WTC11 (cell line): Measurements from ENCODE around the gene XPNPEP3. TPM values are rescaled to one million over a fixed set of nuclear protein-coding genes. Genes with fewer than 3 reads are reported as not detected.
A peak's percentile ranks its signal among the peaks of the same experiment; 100 is the strongest.

ENCODE experiments used
- AR ChIP-seq: fragments of 250-450 bp; sonication (Bioruptor Pico); IDR thresholded peaks from 2 replicates; pipeline ENCODE4 v1.9.0; 2021; ENCODE audit warnings: mild to moderate bottlenecking
- ATF6 ChIP-seq: sonication (generic); formaldehyde crosslinking; IDR thresholded peaks from 2 replicates; pipeline ENCODE4 v1.8.1; 2023; ENCODE audit warnings: mild to moderate bottlenecking, missing genetic modification reagents
- CREB1 ChIP-seq: sonication (generic); formaldehyde crosslinking; IDR thresholded peaks from 2 replicates; pipeline ENCODE4 v1.8.0; 2023; ENCODE audit warnings: mild to moderate bottlenecking, missing genetic modification reagents
- ERG ChIP-seq: fragments of 250-450 bp; sonication (Bioruptor Pico); IDR thresholded peaks from 2 replicates; pipeline ENCODE4 v1.8.0; 2021; ENCODE audit warnings: mild to moderate bottlenecking
- ETV6 ChIP-seq: sonication (generic); formaldehyde crosslinking; IDR thresholded peaks from 2 replicates; pipeline ENCODE4 v1.8.1; 2022; ENCODE audit warnings: mild to moderate bottlenecking, missing genetic modification reagents
- FOXK1 ChIP-seq: sonication (generic); formaldehyde crosslinking; IDR thresholded peaks from 2 replicates; pipeline ENCODE4 v1.8.0; 2022; ENCODE audit warnings: mild to moderate bottlenecking, moderate library complexity, missing genetic modification reagents
- GTF2I ChIP-seq: fragments of 250-450 bp; sonication (Bioruptor Pico); conservative IDR thresholded peaks from 2 replicates; pipeline ENCODE4 v1.4.0; 2021; ENCODE audit warnings: mild to moderate bottlenecking
- HMGA2 ChIP-seq: fragments of 250-450 bp; sonication (Bioruptor Pico); IDR thresholded peaks from 2 replicates; pipeline ENCODE4 v1.4.0; 2021; ENCODE audit warnings: mild to moderate bottlenecking, moderate library complexity
- IRF2 ChIP-seq: sonication (generic); formaldehyde crosslinking; IDR thresholded peaks from 2 replicates; pipeline ENCODE4 v1.8.0; 2022; ENCODE audit warnings: low read depth, missing genetic modification reagents, borderline replicate concordance
- KAT7 ChIP-seq: sonication (generic); formaldehyde crosslinking; IDR thresholded peaks from 2 replicates; pipeline ENCODE4 v1.8.1; 2023; ENCODE audit warnings: missing genetic modification reagents, mild to moderate bottlenecking, borderline replicate concordance
- MXD4 ChIP-seq: fragments of 250-450 bp; sonication (Bioruptor Pico); IDR thresholded peaks from 2 replicates; pipeline ENCODE4 v1.8.0; 2021; ENCODE audit warnings: mild to moderate bottlenecking, moderate library complexity, borderline replicate concordance
- NR3C1 ChIP-seq: sonication (generic); formaldehyde crosslinking; conservative IDR thresholded peaks from 2 replicates; pipeline ENCODE4 v1.8.1; 2023; ENCODE audit warnings: low read depth, mild to moderate bottlenecking, missing genetic modification reagents
- OVOL2 ChIP-seq: fragments of 250-450 bp; sonication (Bioruptor Pico); IDR thresholded peaks from 2 replicates; pipeline ENCODE4 v1.9.0; 2021; ENCODE audit warnings: mild to moderate bottlenecking, borderline replicate concordance
- PRRX2 ChIP-seq: fragments of 250-450 bp; sonication (Bioruptor Pico); IDR thresholded peaks from 2 replicates; pipeline ENCODE4 v1.8.0; 2021; ENCODE audit warnings: mild to moderate bottlenecking
- RELA ChIP-seq: sonication (generic); formaldehyde crosslinking; IDR thresholded peaks from 2 replicates; pipeline ENCODE4 v1.8.1; 2022; ENCODE audit warnings: missing genetic modification reagents, mild to moderate bottlenecking, borderline replicate concordance
- SMAD3 ChIP-seq: sonication (generic); formaldehyde crosslinking; IDR thresholded peaks from 2 replicates; pipeline ENCODE4 v1.8.0; 2022; ENCODE audit warnings: missing genetic modification reagents, mild to moderate bottlenecking, borderline replicate concordance
- SP1 ChIP-seq: sonication (generic); formaldehyde crosslinking; conservative IDR thresholded peaks from 2 replicates; pipeline ENCODE4 v1.8.1; 2022; ENCODE audit warnings: missing genetic modification reagents
- USF1 ChIP-seq: sonication (generic); formaldehyde crosslinking; IDR thresholded peaks from 2 replicates; pipeline ENCODE4 v1.8.0; 2022; ENCODE audit warnings: mild to moderate bottlenecking, missing genetic modification reagents
- USF2 ChIP-seq: sonication (generic); formaldehyde crosslinking; IDR thresholded peaks from 2 replicates; pipeline ENCODE4 v1.8.1; 2023; ENCODE audit warnings: mild to moderate bottlenecking, missing genetic modification reagents, moderate library complexity
- ZBTB21 ChIP-seq: sonication (generic); formaldehyde crosslinking; IDR thresholded peaks from 2 replicates; pipeline ENCODE4 v1.8.1; 2023; ENCODE audit warnings: mild to moderate bottlenecking, missing genetic modification reagents, borderline replicate concordance
- ZNF317 ChIP-seq: sonication (generic); formaldehyde crosslinking; IDR thresholded peaks from 2 replicates; pipeline ENCODE4 v1.8.1; 2023; ENCODE audit warnings: low read depth, mild to moderate bottlenecking, moderate library complexity, missing genetic modification reagents, borderline replicate concordance
- ZNF671 ChIP-seq: fragments of 250-450 bp; sonication (Bioruptor Pico); IDR thresholded peaks from 2 replicates; pipeline ENCODE4 v1.8.0; 2021; ENCODE audit warnings: mild to moderate bottlenecking
- total RNA-seq: library from RNA; stranded (reverse); gene quantifications from 3 replicates; pipeline ENCODE4 v1.2.3, GENCODE V29; 2021
- TF ChIP-seq, protein P1 (sequence below): fragments of 200-600 bp; IDR thresholded peaks from 2 replicates; pipeline ENCODE4 v1.8.0; 2022; ENCODE audit warnings: antibody characterized with exemption
- TF ChIP-seq, protein P2 (sequence below): fragments of 250-450 bp; sonication (Bioruptor Pico); IDR thresholded peaks from 2 replicates; pipeline ENCODE4 v2.1.2; 2022; ENCODE audit warnings: mild to moderate bottlenecking, moderate library complexity
- TF ChIP-seq, protein P3 (sequence below): sonication (generic); formaldehyde crosslinking; IDR thresholded peaks from 2 replicates; pipeline ENCODE4 v1.8.0; 2022; ENCODE audit warnings: mild to moderate bottlenecking, missing genetic modification reagents

Gene XPNPEP3
- total RNA-seq, 1 experiment from 2014 or later, result 28.2 TPM

DNA sequence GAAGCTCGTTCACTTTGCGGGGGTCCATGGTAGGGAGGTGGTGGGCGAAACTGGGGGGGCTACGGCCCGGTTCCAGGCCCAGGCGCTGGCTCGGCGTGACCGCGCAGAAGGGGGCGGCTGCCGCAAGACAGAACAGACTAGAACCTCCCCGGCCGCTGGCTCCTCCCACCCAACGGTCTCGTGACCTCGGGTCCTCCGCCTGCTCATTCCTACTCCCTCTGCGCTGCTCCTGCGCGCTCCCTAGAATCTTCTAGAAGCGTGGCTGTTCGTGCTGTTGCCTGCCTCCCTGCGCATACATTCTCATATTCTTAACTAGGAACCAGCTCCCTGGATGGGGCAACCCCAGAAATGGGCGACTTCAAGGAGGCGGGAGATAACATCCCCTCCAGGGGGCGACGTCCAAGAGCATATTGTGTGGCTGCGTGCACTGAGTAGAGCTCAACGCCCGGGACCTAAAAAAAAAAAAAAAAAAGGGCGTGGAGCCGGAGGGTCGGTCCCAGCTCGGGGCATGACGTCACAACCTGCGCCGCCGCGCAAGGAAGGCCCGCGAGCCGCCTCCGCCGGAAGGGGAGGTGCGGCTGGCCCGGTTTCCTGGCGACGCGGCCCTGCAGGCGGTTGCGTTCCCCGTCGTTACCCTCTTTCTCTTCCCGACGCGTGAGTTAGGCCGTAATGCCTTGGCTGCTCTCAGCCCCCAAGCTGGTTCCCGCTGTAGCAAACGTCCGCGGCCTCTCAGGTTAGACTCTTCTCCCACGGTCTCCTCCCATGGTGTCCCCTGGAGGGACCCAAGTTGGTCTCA lies at the start of gene XPNPEP3, which contains the start of gene ST13 (continued):
- TF ChIP-seq USF1 (CRISPR knock-in tag) (peak; percentile 89), IRF2 (CRISPR knock-in tag) (no peak), FOXK1 (CRISPR knock-in tag) (peak; percentile 73), HMGA2 (no peak), NR3C1 (CRISPR knock-in tag) (0 out of 2 replicates have a peak, but pooled peaks have one; percentile 80), RELA (no peak), ETV6 (CRISPR knock-in tag) (no peak), PRRX2 (no peak), KAT7 (CRISPR knock-in tag) (0 out of 2 replicates have a peak, but pooled peaks have one; percentile 24), ATF6 (CRISPR knock-in tag) (no peak), ZNF671 (no peak), CREB1 (CRISPR knock-in tag) (no peak), MXD4 (CRISPR knock-in tag) (no peak), ERG (no peak), AR (CRISPR knock-in tag) (no peak), SMAD3 (CRISPR knock-in tag) (no peak; the same call in 1 of the 2 replicates), OVOL2 (no peak), USF2 (CRISPR knock-in tag) (peak; percentile 92), ZNF317 (CRISPR knock-in tag) (no peak), GTF2I (no peak), ZBTB21 (CRISPR knock-in tag) (peak; percentile 38; the same call in 1 of the 2 replicates), SP1 (CRISPR knock-in tag) (peak; percentile 88)
- TF ChIP-seq, protein P1, sequence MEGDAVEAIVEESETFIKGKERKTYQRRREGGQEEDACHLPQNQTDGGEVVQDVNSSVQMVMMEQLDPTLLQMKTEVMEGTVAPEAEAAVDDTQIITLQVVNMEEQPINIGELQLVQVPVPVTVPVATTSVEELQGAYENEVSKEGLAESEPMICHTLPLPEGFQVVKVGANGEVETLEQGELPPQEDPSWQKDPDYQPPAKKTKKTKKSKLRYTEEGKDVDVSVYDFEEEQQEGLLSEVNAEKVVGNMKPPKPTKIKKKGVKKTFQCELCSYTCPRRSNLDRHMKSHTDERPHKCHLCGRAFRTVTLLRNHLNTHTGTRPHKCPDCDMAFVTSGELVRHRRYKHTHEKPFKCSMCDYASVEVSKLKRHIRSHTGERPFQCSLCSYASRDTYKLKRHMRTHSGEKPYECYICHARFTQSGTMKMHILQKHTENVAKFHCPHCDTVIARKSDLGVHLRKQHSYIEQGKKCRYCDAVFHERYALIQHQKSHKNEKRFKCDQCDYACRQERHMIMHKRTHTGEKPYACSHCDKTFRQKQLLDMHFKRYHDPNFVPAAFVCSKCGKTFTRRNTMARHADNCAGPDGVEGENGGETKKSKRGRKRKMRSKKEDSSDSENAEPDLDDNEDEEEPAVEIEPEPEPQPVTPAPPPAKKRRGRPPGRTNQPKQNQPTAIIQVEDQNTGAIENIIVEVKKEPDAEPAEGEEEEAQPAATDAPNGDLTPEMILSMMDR, result no peak
- TF ChIP-seq, protein P2, sequence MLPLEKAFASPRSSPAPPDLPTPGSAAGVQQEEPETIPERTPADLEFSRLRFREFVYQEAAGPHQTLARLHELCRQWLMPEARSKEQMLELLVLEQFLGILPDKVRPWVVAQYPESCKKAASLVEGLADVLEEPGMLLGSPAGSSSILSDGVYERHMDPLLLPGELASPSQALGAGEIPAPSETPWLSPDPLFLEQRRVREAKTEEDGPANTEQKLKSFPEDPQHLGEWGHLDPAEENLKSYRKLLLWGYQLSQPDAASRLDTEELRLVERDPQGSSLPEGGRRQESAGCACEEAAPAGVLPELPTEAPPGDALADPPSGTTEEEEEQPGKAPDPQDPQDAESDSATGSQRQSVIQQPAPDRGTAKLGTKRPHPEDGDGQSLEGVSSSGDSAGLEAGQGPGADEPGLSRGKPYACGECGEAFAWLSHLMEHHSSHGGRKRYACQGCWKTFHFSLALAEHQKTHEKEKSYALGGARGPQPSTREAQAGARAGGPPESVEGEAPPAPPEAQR (CRISPR knock-in tag), result no peak
- TF ChIP-seq, protein P3, sequence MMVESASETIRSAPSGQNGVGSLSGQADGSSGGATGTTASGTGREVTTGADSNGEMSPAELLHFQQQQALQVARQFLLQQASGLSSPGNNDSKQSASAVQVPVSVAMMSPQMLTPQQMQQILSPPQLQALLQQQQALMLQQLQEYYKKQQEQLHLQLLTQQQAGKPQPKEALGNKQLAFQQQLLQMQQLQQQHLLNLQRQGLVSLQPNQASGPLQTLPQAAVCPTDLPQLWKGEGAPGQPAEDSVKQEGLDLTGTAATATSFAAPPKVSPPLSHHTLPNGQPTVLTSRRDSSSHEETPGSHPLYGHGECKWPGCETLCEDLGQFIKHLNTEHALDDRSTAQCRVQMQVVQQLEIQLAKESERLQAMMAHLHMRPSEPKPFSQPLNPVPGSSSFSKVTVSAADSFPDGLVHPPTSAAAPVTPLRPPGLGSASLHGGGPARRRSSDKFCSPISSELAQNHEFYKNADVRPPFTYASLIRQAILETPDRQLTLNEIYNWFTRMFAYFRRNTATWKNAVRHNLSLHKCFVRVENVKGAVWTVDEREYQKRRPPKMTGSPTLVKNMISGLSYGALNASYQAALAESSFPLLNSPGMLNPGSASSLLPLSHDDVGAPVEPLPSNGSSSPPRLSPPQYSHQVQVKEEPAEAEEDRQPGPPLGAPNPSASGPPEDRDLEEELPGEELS (CRISPR knock-in tag), result no peak; the same call in 1 of the 2 replicates
